CD4-positive, alpha-beta memory T cell (primary cell): Measurements from ENCODE around the gene HDAC4. TPM values are rescaled to one million over a fixed set of nuclear protein-coding genes. Genes with fewer than 3 reads are reported as not detected.
"Not testable (repeated sequence)": the region's sequence is repeated elsewhere in the genome, so short reads cannot be mapped to it uniquely, and the experiment has no call there.

Experiments
- CTCF ChIA-PET: fragments of 350-600 bp; sonication (Branson Sonifier 250); formaldehyde crosslinking; loops from one replicate; lab custom pipeline; 2021; ENCODE audit warnings: inconsistent platforms; ENCODE audit not compliant: partially characterized antibody; lab: Charles Lee
- POLR2A ChIA-PET: fragments of 350-600 bp; sonication (Branson Sonifier 250); formaldehyde crosslinking; loops from one replicate; lab custom pipeline; 2021; ENCODE audit not compliant: partially characterized antibody; lab: Charles Lee
- DNase-seq, 5 donors: peaks; one replicate each; pipeline versions ENCODE4 v3.0.0 to v3.0.0-alpha.2; 2020 to 2022; ENCODE audit warnings: mixed read lengths in 1 of 5
- H3K27ac ChIP-seq: one replicate; pipeline ENCODE4 v1.7.0; 2013; ENCODE audit warnings: low read depth, low read length
- H3K27me3 ChIP-seq: 2 replicates; pipeline ENCODE4 v1.7.0; 2013; ENCODE audit warnings: mild to moderate bottlenecking, low read length, moderate library complexity; ENCODE audit not compliant: insufficient read depth
- H3K36me3 ChIP-seq: 2 replicates; pipeline ENCODE4 v1.7.0; 2013; ENCODE audit warnings: mild to moderate bottlenecking, low read length, moderate library complexity; ENCODE audit not compliant: insufficient read depth
- H3K4me1 ChIP-seq: 2 replicates; pipeline ENCODE4 v1.7.0; 2013; ENCODE audit warnings: mild to moderate bottlenecking, low read length, moderate library complexity; ENCODE audit not compliant: insufficient read depth
- H3K4me3 ChIP-seq, 2 donors: one replicate each; pipeline ENCODE4 v1.7.0; 2013; ENCODE audit warnings: low read length in 2 of 2, mild to moderate bottlenecking in 1 of 2
- H3K9me3 ChIP-seq, 2 donors: one replicate each; pipeline ENCODE4 v1.7.0; 2013; ENCODE audit warnings: low read length in 2 of 2, control low read depth in 1 of 2; ENCODE audit not compliant: control insufficient read depth in 1 of 2
- H3K27ac Mint-ChIP-seq, 7 donors: one replicate each; pipeline ENCODE4 v1.8.0; 2020 to 2021; ENCODE audit warnings: mixed read lengths in 7 of 7, mild to moderate bottlenecking in 6 of 7, inconsistent platforms in 3 of 7, moderate library complexity in 3 of 7
- H3K27me3 Mint-ChIP-seq, 2 donors: one replicate each; pipeline ENCODE4 v1.8.0; 2020 to 2021; ENCODE audit warnings: mixed read lengths in 2 of 2
- H3K36me3 Mint-ChIP-seq, 2 donors: one replicate each; pipeline ENCODE4 v1.8.0; 2020 to 2021; ENCODE audit warnings: mixed read lengths in 2 of 2, inconsistent platforms in 1 of 2, mild to moderate bottlenecking in 1 of 2
- H3K4me1 Mint-ChIP-seq, 4 donors: one replicate each; pipeline ENCODE4 v1.8.0; 2020 to 2021; ENCODE audit warnings: mixed read lengths in 4 of 4, mild to moderate bottlenecking in 1 of 4
- H3K4me3 Mint-ChIP-seq, 8 donors: one replicate each; pipeline ENCODE4 v1.8.0; 2020 to 2021; ENCODE audit warnings: mixed read lengths in 8 of 8, mild to moderate bottlenecking in 7 of 8, moderate library complexity in 6 of 8, inconsistent platforms in 3 of 8
- H3K9me3 Mint-ChIP-seq, 8 donors: one replicate each; pipeline ENCODE4 v1.8.0; 2020 to 2021; ENCODE audit warnings: mixed read lengths in 8 of 8, mild to moderate bottlenecking in 5 of 8, inconsistent platforms in 3 of 8, moderate library complexity in 1 of 8
- intact Hi-C: fragments of 100-400 bp; cut with micrococcal nuclease; formaldehyde crosslinking; loops from one replicate; pipeline ENCODE4 v1.15.1; 2023
- polyA plus RNA-seq, 2 donors: library from polyadenylated mRNA; unstranded; fragments of 300-500 nt; fragmentation: Illumina TruSeq; gene quantifications; one replicate each; pipeline ENCODE4 v1.2.3, GENCODE V29; 2021
- total RNA-seq, 2 experiments: library from RNA; stranded (reverse); gene quantifications; one replicate each; pipeline ENCODE4 v1.2.3, GENCODE V29; 2021

Gene HDAC4
- total and polyA plus RNA-seq, 4 experiments from 2014 or later: 1.4 to 59.7 (median 30.4) TPM

- intact Hi-C loops: loop anchor here (5.0 kb wide), 1 partner anchor 1103 kb away; the partner anchor contains the start of gene OTOS
- ChIA-PET POLR2A (no interaction called here), CTCF (no interaction called here)
These were observed 361.4 kb downstream of the HDAC4 start for GRCh38 chr2:239039479-239039861.

DNA sequence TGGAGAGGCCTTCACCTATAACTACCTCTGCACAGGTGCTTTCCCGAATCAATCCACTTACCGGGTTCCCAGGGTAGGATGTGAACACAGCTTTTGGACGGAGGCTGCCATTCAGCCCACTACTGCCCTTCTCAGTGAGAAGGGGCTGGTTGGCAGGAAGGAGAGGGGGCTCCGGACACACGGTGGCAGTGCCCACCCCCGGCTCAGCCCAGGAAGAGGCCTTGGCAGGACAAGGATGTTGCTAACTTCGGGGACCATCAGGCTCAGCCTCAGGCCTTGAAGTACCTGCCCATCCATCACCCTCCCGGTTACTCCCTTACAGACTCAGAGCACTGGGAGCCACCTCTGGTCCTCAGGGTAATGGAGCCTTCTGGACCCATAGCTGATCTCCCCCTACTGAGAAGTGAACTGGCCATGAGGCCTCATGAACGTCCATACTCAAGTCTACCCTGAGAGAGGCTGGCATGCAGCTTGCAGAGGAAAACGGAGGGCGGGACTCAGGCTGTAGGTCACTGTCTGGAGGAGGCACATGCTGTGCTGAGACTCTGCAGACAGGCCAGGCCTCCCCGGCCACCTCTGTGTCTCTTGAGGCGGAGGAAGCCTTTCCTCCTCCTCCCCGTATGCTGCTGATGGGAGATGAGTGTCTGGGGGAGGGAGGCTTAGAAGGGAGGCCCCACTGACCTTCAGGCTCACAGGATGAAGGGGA is 361.9 kb downstream of the HDAC4 start:
- DNase-seq: no peak
- H3K4me3 ChIP-seq: no peak overlapping the region
- no peaks in the 10 kb centered on the region for H3K36me3 Mint-ChIP-seq
- CTCF ChIA-PET: no interaction called here
- H3K4me3 Mint-ChIP-seq: peak overlapping the region in 1 of 8 donors; percentile 42
- intact Hi-C loops: loop anchor here (5.0 kb wide), 1 partner anchor 1103 kb away; the partner anchor contains the start of gene OTOS
- no peaks in the 10 kb centered on the region for H3K4me1 Mint-ChIP-seq
- H3K27me3 ChIP-seq: no peaks in the 10 kb centered on the region
- peaks cover 1 to 3% of the 10 kb centered on the region in 2 donors for H3K27me3 Mint-ChIP-seq
- no peak overlapping the region for H3K27ac Mint-ChIP-seq
- no peaks in the 10 kb centered on the region for H3K9me3 Mint-ChIP-seq
- H3K4me1 ChIP-seq: no peaks in the 10 kb centered on the region
- no peaks in the 10 kb centered on the region for H3K9me3 ChIP-seq
- no peaks in the 10 kb centered on the region for H3K36me3 ChIP-seq
- POLR2A ChIA-PET: no interaction called here
- no peak overlapping the region for H3K27ac ChIP-seq

More at GRCh38 chr2:239039479-239039861, 361.4 kb downstream of the HDAC4 start:
- Mint-ChIP-seq H3K27me3 (peaks cover under 1% of the 10 kb centered on the region in 2 donors), H3K9me3 (no peaks in the 10 kb centered on the region), H3K4me3 (no peak overlapping the region), H3K36me3 (no peaks in the 10 kb centered on the region), H3K27ac (no peak overlapping the region), H3K4me1 (no peaks in the 10 kb centered on the region)
- Histone ChIP-seq H3K9me3 (no peaks in the 10 kb centered on the region), H3K36me3 (no peaks in the 10 kb centered on the region), H3K27ac (no peak overlapping the region), H3K27me3 (no peaks in the 10 kb centered on the region), H3K4me3 (no peak overlapping the region), H3K4me1 (no peaks in the 10 kb centered on the region)
- DNase-seq: no peak

GRCh38 chr2:239038284-239038683 is 362.5 kb downstream of the HDAC4 start:
- H3K27ac Mint-ChIP-seq, H3K36me3 ChIP-seq, CTCF ChIA-PET, H3K36me3 Mint-ChIP-seq, H3K4me3 Mint-ChIP-seq, H3K4me3 ChIP-seq, H3K4me1 ChIP-seq, H3K27ac ChIP-seq, H3K4me1 Mint-ChIP-seq, H3K9me3 ChIP-seq, H3K27me3 ChIP-seq, H3K9me3 Mint-ChIP-seq, DNase-seq, H3K27me3 Mint-ChIP-seq, POLR2A ChIA-PET: not testable (repeated sequence)
- intact Hi-C loops: loop anchor here (5.0 kb wide), 1 partner anchor 1104 kb away; the partner anchor contains the start of gene OTOS

GRCh38 chr2:239037559-239037910 is 363.3 kb downstream of the HDAC4 start:
- Mint-ChIP-seq H3K27ac (no peak overlapping the region), H3K36me3 (no peaks in the 10 kb centered on the region), H3K27me3 (peaks cover 3 to 4% of the 10 kb centered on the region in 2 donors), H3K4me3 (peak overlapping the region in 1 of 8 donors; percentile 70), H3K9me3 (no peaks in the 10 kb centered on the region), H3K4me1 (no peaks in the 10 kb centered on the region)
- Histone ChIP-seq H3K4me3 (no peak overlapping the region), H3K27ac (no peak overlapping the region), H3K27me3 (no peaks in the 10 kb centered on the region), H3K36me3 (no peaks in the 10 kb centered on the region), H3K9me3 (no peaks in the 10 kb centered on the region), H3K4me1 (no peaks in the 10 kb centered on the region)
- ChIA-PET CTCF (no interaction called here), POLR2A (no interaction called here)
- intact Hi-C loops: loop anchor here (5.0 kb wide), 1 partner anchor 1105 kb away; the partner anchor contains the start of gene OTOS
- no peak for DNase-seq

DNA sequence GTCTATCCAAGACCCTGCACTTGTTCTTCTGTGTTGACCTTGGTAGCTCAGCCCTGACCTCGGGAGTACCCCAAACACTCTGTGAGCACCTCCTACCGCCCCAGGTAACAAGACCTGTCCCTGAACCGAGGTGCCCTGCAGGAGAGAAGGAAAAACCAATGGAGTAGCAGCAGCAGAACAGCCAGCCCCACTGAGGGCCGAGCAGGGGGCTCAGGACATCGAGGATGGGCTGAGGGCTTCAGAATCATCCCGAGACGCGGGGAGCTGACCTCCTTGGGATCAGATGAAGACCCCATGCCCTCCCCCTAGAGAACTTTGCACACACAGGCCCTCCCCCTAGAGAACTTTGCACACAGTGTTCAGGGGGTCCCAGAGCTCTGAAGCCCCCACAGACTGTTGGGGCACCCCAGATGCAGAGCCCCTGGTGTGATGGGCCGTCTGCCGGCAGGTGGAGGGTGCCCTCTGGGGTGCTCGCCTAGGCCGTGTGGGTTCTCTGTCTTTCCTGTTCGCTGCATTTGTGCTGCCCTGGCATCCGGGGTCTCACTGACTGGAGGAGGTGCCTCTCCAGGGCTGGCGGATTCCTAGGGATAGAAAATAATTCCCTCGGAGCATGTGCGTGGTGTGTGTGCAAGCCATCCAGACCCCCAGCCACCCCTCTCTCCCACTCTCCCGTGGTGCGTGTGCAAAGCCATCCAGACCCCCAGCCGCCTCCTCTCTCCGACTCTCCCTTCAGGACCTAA is 363.8 kb downstream of the HDAC4 start:
- Mint-ChIP-seq H3K27ac (no peak overlapping the region), H3K9me3 (no peaks in the 10 kb centered on the region)
- no peak overlapping the region for H3K4me3 ChIP-seq

GRCh38 chr2:239035997-239036731 is 364.7 kb downstream of the HDAC4 start:
- intact Hi-C loops: loop anchor here (1.0 to 5.0 kb wide), 4 partner anchors 229 to 1106 kb away; partner anchors contain the start of gene OTOS
- Histone ChIP-seq H3K27ac (no peak overlapping the region), H3K27me3 (no peaks in the 10 kb centered on the region), H3K4me3 (no peak overlapping the region), H3K4me1 (no peaks in the 10 kb centered on the region), H3K36me3 (no peaks in the 10 kb centered on the region), H3K9me3 (no peaks in the 10 kb centered on the region)
- no peak for DNase-seq
- Mint-ChIP-seq H3K27me3 (peaks cover 3 to 8% of the 10 kb centered on the region in 2 donors), H3K9me3 (no peaks in the 10 kb centered on the region), H3K36me3 (no peaks in the 10 kb centered on the region), H3K4me1 (no peaks in the 10 kb centered on the region), H3K27ac (no peak overlapping the region), H3K4me3 (no peak overlapping the region)
- ChIA-PET CTCF (interaction anchor here (1.1 to 1.2 kb wide), 2 partner anchors 844 to 847 kb away, joined by 3 read pairs; no protein-coding TSS in a partner anchor), POLR2A (no interaction called here)

More for the DNA sequence above, 363.8 kb downstream of the HDAC4 start:
- H3K36me3 ChIP-seq: no peaks in the 10 kb centered on the region
- peak overlapping the region in 1 of 8 donors; percentile 70 for H3K4me3 Mint-ChIP-seq
- no peaks in the 10 kb centered on the region for H3K4me1 ChIP-seq
- no peak overlapping the region for H3K27ac ChIP-seq
- ChIA-PET CTCF (interaction anchor here (1.2 kb wide), 1 partner anchor 843 kb away, joined by 3 read pairs; no protein-coding TSS in a partner anchor), POLR2A (no interaction called here)
- H3K4me1 Mint-ChIP-seq: no peaks in the 10 kb centered on the region
- intact Hi-C loops: loop anchor here (5.0 kb wide), 1 partner anchor 1105 kb away; the partner anchor contains the start of gene OTOS
- no peaks in the 10 kb centered on the region for H3K27me3 ChIP-seq
- no peaks in the 10 kb centered on the region for H3K9me3 ChIP-seq
- H3K27me3 Mint-ChIP-seq: peaks cover 3 to 4% of the 10 kb centered on the region in 2 donors
- H3K36me3 Mint-ChIP-seq: no peaks in the 10 kb centered on the region
- no peak for DNase-seq
